AG08395 (cell line): ENCODE results near the gene JUND.

Source experiments
- DNase-seq: peaks from one replicate; pipeline ENCODE4 v3.0.0; 2012; ENCODE audit warnings: mixed read lengths, low spot score

The JUND gene

GRCh38 chr19:18308051-18308947 is 26.9 kb upstream of the JUND start:
- DNase-seq, result no peak

- DNase-seq, result no peak
These were observed 25.9 kb upstream of the JUND start for GRCh38 chr19:18307271-18307681.

GRCh38 chr19:18306888-18307260 is 25.5 kb upstream of the JUND start:
- DNase-seq, result no peak

- DNase-seq, result no peak
These were observed 24.9 kb upstream of the JUND start for GRCh38 chr19:18306209-18306887.

GRCh38 chr19:18304458-18305310 is 23.3 kb upstream of the JUND start:
- DNase-seq, result peak; percentile 91

GRCh38 chr19:18304208-18304457 is 22.7 kb upstream of the JUND start:
- DNase-seq, result no peak

- DNase-seq, result no peak
These were observed 20.3 kb upstream of the JUND start for GRCh38 chr19:18301718-18302111.

- DNase-seq, result peak; percentile 86
These were observed 19.7 kb upstream of the JUND start for GRCh38 chr19:18300930-18301717.

- DNase-seq, result no peak
These were observed 18.2 kb upstream of the JUND start for GRCh38 chr19:18299654-18300053.

- DNase-seq, result no peak
These were observed 17.2 kb upstream of the JUND start for GRCh38 chr19:18298601-18299000.

- DNase-seq, result no peak
These were observed 15.9 kb upstream of the JUND start for GRCh38 chr19:18297308-18297707.

GRCh38 chr19:18295034-18295451 is 13.6 kb upstream of the JUND start:
- DNase-seq, result no peak

- no peak for DNase-seq
These were observed 13.0 kb upstream of the JUND start for GRCh38 chr19:18294467-18294864.

- DNase-seq, result no peak
These were observed 12.4 kb upstream of the JUND start for GRCh38 chr19:18293642-18294466.

GRCh38 chr19:18292810-18293641 is 11.6 kb upstream of the JUND start:
- peak; percentile 69 for DNase-seq

- no peak for DNase-seq
These were observed 11.0 kb upstream of the JUND start for GRCh38 chr19:18292462-18292809.

- peak; percentile 69 for DNase-seq
These were observed 10.4 kb upstream of the JUND start for GRCh38 chr19:18291590-18292461.

GRCh38 chr19:18291019-18291524 is 9.7 kb upstream of the JUND start:
- DNase-seq, result no peak
